Glomerular visceral epithelial cell (primary cell): Measurements from ENCODE around the gene TIPARP.
A peak's percentile ranks its signal among the peaks of the same experiment; 100 is the strongest.
"Not testable (repeated sequence)": the region's sequence is repeated elsewhere in the genome, so short reads cannot be mapped to it uniquely, and the experiment has no call there.

Source experiments
- DNase-seq: peaks from one replicate; pipeline ENCODE4 v3.0.0-alpha.2; 2016; ENCODE audit errors: extremely low spot score

The TIPARP gene

GRCh38 chr3:156649681-156650080, 24.7 kb upstream of the TIPARP start:
- no peak for DNase-seq

GRCh38 chr3:156652661-156653060, 21.7 kb upstream of the TIPARP start:
- not testable (repeated sequence) for DNase-seq

- no peak for DNase-seq
Measured at GRCh38 chr3:156654834-156655233, 19.6 kb upstream of the TIPARP start.

GRCh38 chr3:156655819-156656550, 18.4 kb upstream of the TIPARP start:
- no peak for DNase-seq

GRCh38 chr3:156657440-156657839, 16.9 kb upstream of the TIPARP start:
- no peak for DNase-seq

GRCh38 chr3:156657862-156658731, 16.3 kb upstream of the TIPARP start:
- no peak for DNase-seq

- DNase-seq = no peak
Measured at GRCh38 chr3:156658732-156659090, 15.7 kb upstream of the TIPARP start.

- DNase-seq = no peak
Measured at GRCh38 chr3:156659260-156659659, 15.1 kb upstream of the TIPARP start.

- DNase-seq = no peak
Measured at GRCh38 chr3:156661155-156661554, 13.2 kb upstream of the TIPARP start.

GRCh38 chr3:156664011-156664830, 10.2 kb upstream of the TIPARP start:
- no peak for DNase-seq

GRCh38 chr3:156664831-156665178, 9.6 kb upstream of the TIPARP start:
- no peak for DNase-seq

- no peak for DNase-seq
Measured at GRCh38 chr3:156665291-156665690, 9.1 kb upstream of the TIPARP start.

GRCh38 chr3:156666073-156666472, 8.3 kb upstream of the TIPARP start:
- no peak for DNase-seq

- DNase-seq = no peak
Measured at GRCh38 chr3:156668073-156668763, 6.2 kb upstream of the TIPARP start.

- DNase-seq = no peak
Measured at GRCh38 chr3:156670077-156670476, 4.3 kb upstream of the TIPARP start.

- DNase-seq = no peak
Measured at GRCh38 chr3:156670652-156671051, 3.7 kb upstream of the TIPARP start.

GRCh38 chr3:156673732-156674045, 701 bp upstream of the TIPARP start:
- DNase-seq = no peak

GRCh38 chr3:156674911-156675829, 780 bp downstream of the TIPARP start:
- DNase-seq = peak; percentile 60

GRCh38 chr3:156675830-156676767, 1.7 kb downstream of the TIPARP start:
- peak; percentile 85 for DNase-seq
